HepG2 (cell line): ENCODE measurements around the gene GPER1. TPM values are rescaled to one million over a fixed set of nuclear protein-coding genes. Genes with fewer than 3 reads are reported as not detected.

Experiments used
- ATAC-seq: fragments of 200-7000 bp; cut with Tn5 transposase; 3 replicates; pipeline ENCODE4 v1.9.1; 2020; ENCODE audit warnings: mild to moderate bottlenecking, moderate library complexity
- BruUV-seq: library from RNA; stranded (reverse); fragments of 400-500 nt; replicated peaks from 2 replicates; lab custom pipeline; 2021; lab: Mats Ljungman, UMichigan
- CTCF ChIA-PET: fragments of 300-600 bp; formaldehyde crosslinking; extraction: SDS; loops from one replicate; lab custom pipeline; 2021; ENCODE audit warnings: low total read pairs, inconsistent platforms, low intra/inter-chr PET ratio; lab: Yijun Ruan, JAX
- POLR2A ChIA-PET: fragments of 350-600 bp; sonication (Branson Sonifier 250); formaldehyde crosslinking; loops from one replicate; lab custom pipeline; 2020; ENCODE audit warnings: antibody characterized with exemption, inconsistent platforms; lab: Yijun Ruan, JAX
- DNase-seq: peaks from one replicate; pipeline ENCODE4 v3.0.0-alpha.2; 2015; ENCODE audit warnings: low spot score
- FAIRE-seq: peaks from 3 replicates; lab custom pipeline; 2011; peaks lifted over from hg19 to GRCh38; lab: Jason Lieb, UNC
- H2AFZ ChIP-seq: one replicate; pipeline ENCODE4 v1.6.1; 2011; ENCODE audit warnings: low read length, inconsistent platforms
- H3K27ac ChIP-seq: fragments of 300-600 bp; 3 replicates; pipeline ENCODE4 v1.8.0; 2011; ENCODE audit warnings: mixed run types, mild to moderate bottlenecking, mixed read lengths, low read length, inconsistent platforms; ENCODE audit not compliant: insufficient read depth; ENCODE audit errors: extremely low read length
- H3K27me3 ChIP-seq, 2 experiments: fragments of 200-600 bp in 1 of 2; 2 replicates in 1 of 2; 3 replicates in 1 of 2; pipeline versions ENCODE4 v1.6.0 to v1.8.0; 2011; ENCODE audit warnings: low read length in 2 of 2, mild to moderate bottlenecking in 2 of 2, moderate library complexity in 2 of 2, inconsistent platforms in 1 of 2; ENCODE audit not compliant: insufficient read depth in 2 of 2, control insufficient read depth in 1 of 2
- H3K36me3 ChIP-seq, 2 experiments: fragments of 200-600 bp in 1 of 2; replicated peaks in 1 of 2; 2 replicates in 1 of 2; 3 replicates in 1 of 2; pipeline versions ENCODE4 v1.5.1 to v1.8.0; 2011; ENCODE audit warnings: low read length in 2 of 2, inconsistent platforms in 1 of 2; ENCODE audit not compliant: insufficient read depth in 2 of 2, control insufficient read depth in 1 of 2
- H3K4me1 ChIP-seq: 2 replicates; pipeline ENCODE4 v1.5.1; 2012; ENCODE audit warnings: low read length, inconsistent platforms; ENCODE audit not compliant: insufficient read depth
- H3K4me2 ChIP-seq: 2 replicates; pipeline ENCODE4 v1.6.0; 2011; ENCODE audit warnings: low read depth, low read length, inconsistent platforms
- H3K4me3 ChIP-seq, 3 experiments: fragments of 200-600 bp in 1 of 3; sonication (generic), shearing (Covaris generic) in 1 of 3; replicated peaks in 1 of 3; 2 replicates each; pipeline ENCODE4 v1.5.1; 2011 to 2016; ENCODE audit warnings: low read length in 3 of 3, inconsistent platforms in 2 of 3, low read depth in 2 of 3, mild to moderate bottlenecking in 2 of 3, control low read depth in 1 of 3, mixed read lengths in 1 of 3; ENCODE audit not compliant: insufficient read depth in 1 of 3
- H3K79me2 ChIP-seq: one replicate; pipeline ENCODE4 v1.6.1; 2011; ENCODE audit warnings: low read length, inconsistent platforms; ENCODE audit not compliant: insufficient read depth
- H3K9ac ChIP-seq: 2 replicates; pipeline ENCODE4 v1.6.0; 2011; ENCODE audit warnings: mild to moderate bottlenecking, low read depth, low read length, inconsistent platforms; ENCODE audit not compliant: insufficient read depth
- H3K9me3 ChIP-seq: 2 replicates; pipeline ENCODE4 v1.5.1; 2012; ENCODE audit warnings: mild to moderate bottlenecking, low read length
- H4K20me1 ChIP-seq: 2 replicates; pipeline ENCODE4 v1.6.0; 2011; ENCODE audit warnings: inconsistent platforms, mild to moderate bottlenecking, low read length, moderate library complexity; ENCODE audit not compliant: insufficient read depth
- BCL6 ChIP-seq: IDR thresholded peaks from 2 replicates; pipeline ENCODE4 v1.6.1; 2016; ENCODE audit warnings: missing genetic modification reagents, missing compliant biosample characterization
- E2F2 ChIP-seq: sonication (generic); formaldehyde crosslinking; IDR thresholded peaks from 2 replicates; pipeline ENCODE4 v1.4.0; 2020; ENCODE audit warnings: missing genetic modification reagents, borderline replicate concordance
- EP300 ChIP-seq, 3 experiments: sonication (generic) in 1 of 3; formaldehyde crosslinking in 1 of 3; IDR thresholded peaks; 2 replicates each; pipeline versions ENCODE4 v1.5.1 to v1.6.1; 2011 to 2020; ENCODE audit warnings: low read depth in 2 of 3, low read length in 2 of 3, borderline replicate concordance in 1 of 3, improper control_type of control experiment in 1 of 3, mild to moderate bottlenecking in 1 of 3, missing genetic modification reagents in 1 of 3, moderate library complexity in 1 of 3
- KMT2A ChIP-seq: sonication (generic); formaldehyde crosslinking; IDR thresholded peaks from 2 replicates; pipeline ENCODE4 v1.4.0; 2020; ENCODE audit warnings: missing genetic modification reagents
- PAF1 ChIP-seq: IDR thresholded peaks from 2 replicates; pipeline ENCODE4 v1.6.1; 2016; ENCODE audit warnings: missing genetic modification reagents, missing compliant biosample characterization
- POLR2AphosphoS5 ChIP-seq: IDR thresholded peaks from 2 replicates; pipeline ENCODE4 v1.6.1; 2012; ENCODE audit warnings: low read depth, low read length
- SOX13 ChIP-seq, 3 experiments: fragments of 450-650 bp in 1 of 3; sonication (generic) in 1 of 3; formaldehyde crosslinking in 1 of 3; IDR thresholded peaks in 2 of 3; conservative IDR thresholded peaks in 1 of 3; 2 replicates each; pipeline versions ENCODE4 v1.5.0 to v1.6.1; 2016 to 2020; ENCODE audit warnings: antibody characterized with exemption in 1 of 3, mild to moderate bottlenecking in 1 of 3, missing compliant biosample characterization in 1 of 3, missing genetic modification reagents in 1 of 3, moderate library complexity in 1 of 3
- SP5 ChIP-seq: IDR thresholded peaks from 2 replicates; pipeline ENCODE4 v1.6.1; 2016; ENCODE audit warnings: low read depth, borderline replicate concordance
- THAP7 ChIP-seq: sonication (generic); formaldehyde crosslinking; IDR thresholded peaks from 2 replicates; pipeline ENCODE4 v1.8.1; 2023; ENCODE audit warnings: mild to moderate bottlenecking, missing genetic modification reagents
- UBTF ChIP-seq: sonication (generic); formaldehyde crosslinking; IDR thresholded peaks from 2 replicates; pipeline ENCODE4 v1.4.0; 2020; ENCODE audit warnings: mild to moderate bottlenecking, missing genetic modification reagents
- ZBTB10 ChIP-seq: sonication (generic); formaldehyde crosslinking; IDR thresholded peaks from 2 replicates; pipeline ENCODE4 v1.4.0; 2020; ENCODE audit warnings: missing genetic modification reagents, borderline replicate concordance
- ZBTB14 ChIP-seq: sonication (generic); formaldehyde crosslinking; IDR thresholded peaks from 2 replicates; pipeline ENCODE4 v1.4.0; 2020; ENCODE audit warnings: missing genetic modification reagents
- ZNF672 ChIP-seq: sonication (generic); formaldehyde crosslinking; IDR thresholded peaks from 2 replicates; pipeline ENCODE4 v1.8.1; 2022; ENCODE audit warnings: missing genetic modification reagents
- WGBS: methylation state at CpG from one replicate; pipeline ENCODE4 v1.1.6; 2017; ENCODE audit warnings: low lambda C conversion rate; 5-methylcytosine and 5-hydroxymethylcytosine counted together
- in situ Hi-C: cut with HindIII; loops from 2 replicates; pipeline ENCODE4 v1.10.0; 2017; ENCODE audit warnings: low pct_unique_long_range_greater_than_20kb; ENCODE audit not compliant: extremely low pct_ligation_motif_present
- intact Hi-C: fragments of 100-400 bp; cut with micrococcal nuclease; formaldehyde crosslinking; loops from one replicate; pipeline ENCODE4 v1.10.0; 2022; ENCODE audit not compliant: unreplicated experiment
- polyA plus RNA-seq, 8 experiments: library from polyadenylated mRNA; depleted of rRNA in 3 of 8; stranded (reverse) in 7 of 8; unstranded in 1 of 8; fragments of >200 nt; fragmentation: Illumina TruSeq in 4 of 8; extraction: Trizol in 4 of 8; gene quantifications; 2 replicates each; pipeline versions ENCODE4 v1.2.1 to v1.2.3, GENCODE V29; 2011 to 2016; ENCODE audit warnings: low read depth in 4 of 8, missing spikeins in 1 of 8, mixed read lengths in 1 of 8; ENCODE audit not compliant: insufficient read depth in 1 of 8
- total RNA-seq, 5 experiments: library from RNA; depleted of rRNA; stranded (reverse); fragments of >200 nt; fragmentation: Illumina TruSeq; extraction: Trizol; gene quantifications; 2 replicates each; pipeline ENCODE4 v1.2.3, GENCODE V29; 2016; ENCODE audit warnings: low read depth in 1 of 5

Gene GPER1
- total and polyA plus RNA-seq, 2 of the 13 experiments (the other 11 are each of a cell fraction or from before 2014, with no cell fraction given), result 12.7 to 19.7 TPM

GRCh38 chr7:1050956-1051690, 36.8 kb upstream of the GPER1 start:
- BruUV-seq, result no TSS peak
- DNase-seq (no peak), FAIRE-seq (no peak), ATAC-seq (no peak)
- Histone ChIP-seq H3K79me2 (peaks cover 16% of the 10 kb centered on the region), H3K4me3 (no peak overlapping the region), H3K36me3 (peaks cover 0 to 1% of the 10 kb centered on the region in 2 experiments; a peak in 2 of 5 replicates), H2AFZ (no peak overlapping the region), H3K27ac (no peak overlapping the region), H3K4me2 (no peak overlapping the region), H4K20me1 (no peaks in the 10 kb centered on the region), H3K27me3 (no peaks in the 10 kb centered on the region), H3K9ac (no peak overlapping the region), H3K9me3 (no peaks in the 10 kb centered on the region), H3K4me1 (peaks cover 36% of the 10 kb centered on the region)
- WGBS, result 94% methylated on average over 12 of the region's 22 CpGs
- ChIA-PET CTCF (no interaction called here), POLR2A (interaction anchor here (1.1 kb wide), 1 partner anchor 58 kb away, joined by 3 read pairs; no protein-coding TSS in a partner anchor)
- in situ Hi-C loops, result no loop called here
- intact Hi-C loops, result no loop called here
- TF ChIP-seq THAP7 (CRISPR knock-in tag), result no peak
- no peak for TF ChIP-seq ZBTB14 (CRISPR knock-in tag)
- TF ChIP-seq ZNF672 (CRISPR knock-in tag), result no peak
- no peak for TF ChIP-seq SP5
- no peak for TF ChIP-seq POLR2AphosphoS5
- no peak for TF ChIP-seq BCL6 (CRISPR knock-in tag)
- TF ChIP-seq EP300 (IDR thresholded peaks at IDR 0.05; ENCODE audit: low read depth in 2 of 2, low read length in 2 of 2), result no peak
- no peak for TF ChIP-seq EP300 (CRISPR knock-in tag; IDR thresholded peaks at IDR 0.05; ENCODE audit: borderline replicate concordance)
- TF ChIP-seq PAF1 (CRISPR knock-in tag), result no peak
- no peak for TF ChIP-seq ZBTB10 (CRISPR knock-in tag)
- no peak for TF ChIP-seq SOX13 (IDR thresholded peaks at IDR 0.05)
- no peak for TF ChIP-seq SOX13 (CRISPR knock-in tag; conservative IDR thresholded peaks at IDR 0.05 in 1 of 2, IDR thresholded peaks at IDR 0.05 in 1 of 2)
- no peak for TF ChIP-seq UBTF (CRISPR knock-in tag)
- TF ChIP-seq KMT2A (CRISPR knock-in tag), result no peak
- TF ChIP-seq E2F2 (CRISPR knock-in tag), result no peak
